ENCODE results near the gene ARHGAP15.

DNA sequence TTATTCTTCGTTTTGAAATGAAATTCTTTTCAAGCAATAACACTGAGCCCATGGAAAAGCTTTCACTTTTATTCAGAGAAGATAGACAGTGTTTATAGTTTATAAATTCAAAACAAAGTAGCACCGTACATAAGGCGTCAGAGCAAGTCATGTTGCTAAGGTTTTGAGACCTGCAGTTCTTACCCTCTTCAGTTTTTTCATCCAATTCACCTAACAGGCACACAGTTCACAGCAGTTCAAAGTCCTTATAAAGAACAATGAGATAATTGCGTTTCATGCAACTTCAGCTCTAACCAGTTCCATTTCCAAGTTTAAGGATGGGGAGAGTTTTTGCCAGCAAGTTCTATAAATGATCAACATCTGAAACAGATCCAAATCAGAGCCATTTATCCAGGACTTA, 96.7 kb downstream of the ARHGAP15 start:
- no peak for TF ChIP-seq TCF12 (IDR thresholded peaks at IDR 0.05; ENCODE audit: low read depth)
- TF ChIP-seq, protein P1, sequence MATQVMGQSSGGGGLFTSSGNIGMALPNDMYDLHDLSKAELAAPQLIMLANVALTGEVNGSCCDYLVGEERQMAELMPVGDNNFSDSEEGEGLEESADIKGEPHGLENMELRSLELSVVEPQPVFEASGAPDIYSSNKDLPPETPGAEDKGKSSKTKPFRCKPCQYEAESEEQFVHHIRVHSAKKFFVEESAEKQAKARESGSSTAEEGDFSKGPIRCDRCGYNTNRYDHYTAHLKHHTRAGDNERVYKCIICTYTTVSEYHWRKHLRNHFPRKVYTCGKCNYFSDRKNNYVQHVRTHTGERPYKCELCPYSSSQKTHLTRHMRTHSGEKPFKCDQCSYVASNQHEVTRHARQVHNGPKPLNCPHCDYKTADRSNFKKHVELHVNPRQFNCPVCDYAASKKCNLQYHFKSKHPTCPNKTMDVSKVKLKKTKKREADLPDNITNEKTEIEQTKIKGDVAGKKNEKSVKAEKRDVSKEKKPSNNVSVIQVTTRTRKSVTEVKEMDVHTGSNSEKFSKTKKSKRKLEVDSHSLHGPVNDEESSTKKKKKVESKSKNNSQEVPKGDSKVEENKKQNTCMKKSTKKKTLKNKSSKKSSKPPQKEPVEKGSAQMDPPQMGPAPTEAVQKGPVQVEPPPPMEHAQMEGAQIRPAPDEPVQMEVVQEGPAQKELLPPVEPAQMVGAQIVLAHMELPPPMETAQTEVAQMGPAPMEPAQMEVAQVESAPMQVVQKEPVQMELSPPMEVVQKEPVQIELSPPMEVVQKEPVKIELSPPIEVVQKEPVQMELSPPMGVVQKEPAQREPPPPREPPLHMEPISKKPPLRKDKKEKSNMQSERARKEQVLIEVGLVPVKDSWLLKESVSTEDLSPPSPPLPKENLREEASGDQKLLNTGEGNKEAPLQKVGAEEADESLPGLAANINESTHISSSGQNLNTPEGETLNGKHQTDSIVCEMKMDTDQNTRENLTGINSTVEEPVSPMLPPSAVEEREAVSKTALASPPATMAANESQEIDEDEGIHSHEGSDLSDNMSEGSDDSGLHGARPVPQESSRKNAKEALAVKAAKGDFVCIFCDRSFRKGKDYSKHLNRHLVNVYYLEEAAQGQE (IDR thresholded peaks at IDR 0.05; ENCODE audit: low read depth) = no peak
- TF ChIP-seq EP300 (IDR thresholded peaks at IDR 0.05; ENCODE audit: borderline replicate concordance) = no peak
- TF ChIP-seq ZBTB7A (IDR thresholded peaks at IDR 0.05; ENCODE audit: low read depth) = no peak
- no peak for TF ChIP-seq CEBPB (IDR thresholded peaks at IDR 0.05)
- TF ChIP-seq, protein P2, sequence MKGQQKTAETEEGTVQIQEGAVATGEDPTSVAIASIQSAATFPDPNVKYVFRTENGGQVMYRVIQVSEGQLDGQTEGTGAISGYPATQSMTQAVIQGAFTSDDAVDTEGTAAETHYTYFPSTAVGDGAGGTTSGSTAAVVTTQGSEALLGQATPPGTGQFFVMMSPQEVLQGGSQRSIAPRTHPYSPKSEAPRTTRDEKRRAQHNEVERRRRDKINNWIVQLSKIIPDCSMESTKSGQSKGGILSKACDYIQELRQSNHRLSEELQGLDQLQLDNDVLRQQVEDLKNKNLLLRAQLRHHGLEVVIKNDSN (IDR thresholded peaks at IDR 0.05) = no peak
- TF ChIP-seq TAF1 (IDR thresholded peaks at IDR 0.05; ENCODE audit: low read depth) = no peak
- no peak for TF ChIP-seq YY1 (IDR thresholded peaks at IDR 0.05; ENCODE audit: low read depth)
- no peak for TF ChIP-seq RAD21 (IDR thresholded peaks at IDR 0.05; ENCODE audit: low read depth)
- no peak for TF ChIP-seq TEAD4 (IDR thresholded peaks at IDR 0.05)
- TF ChIP-seq, protein P3, sequence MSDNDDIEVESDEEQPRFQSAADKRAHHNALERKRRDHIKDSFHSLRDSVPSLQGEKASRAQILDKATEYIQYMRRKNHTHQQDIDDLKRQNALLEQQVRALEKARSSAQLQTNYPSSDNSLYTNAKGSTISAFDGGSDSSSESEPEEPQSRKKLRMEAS (IDR thresholded peaks at IDR 0.05) = no peak
- TF ChIP-seq CREB1 (IDR thresholded peaks at IDR 0.05; ENCODE audit: low read depth) = no peak
- TF ChIP-seq FOXM1 (IDR thresholded peaks at IDR 0.05; ENCODE audit: borderline replicate concordance, low read depth) = no peak

Measured in Ishikawa (cell line).